OCI-LY7 (cell line): ENCODE results near the gene NLGN1. TPM values are rescaled to one million over a fixed set of nuclear protein-coding genes. Genes with fewer than 3 reads are reported as not detected.

Source experiments
- BruUV-seq: library from RNA; stranded (reverse); fragments of 400-500 nt; replicated peaks from 2 replicates; lab custom pipeline; 2021; lab: Mats Ljungman, UMichigan
- CTCF ChIA-PET: fragments of 300-600 bp; sonication (Branson Sonifier 250); formaldehyde crosslinking; loops from one replicate; lab custom pipeline; 2022; ENCODE audit warnings: antibody characterized with exemption; ENCODE audit not compliant: unreplicated experiment; lab: Charles Lee
- POLR2A ChIA-PET: fragments of 300-600 bp; sonication (Branson Sonifier 250); formaldehyde crosslinking; loops from one replicate; lab custom pipeline; 2022; ENCODE audit warnings: antibody characterized with exemption; lab: Charles Lee
- DNase-seq: peaks from one replicate; pipeline ENCODE4 v3.0.0-alpha.2; 2015; ENCODE audit warnings: low spot score
- H2AFZ ChIP-seq: fragments of 200-600 bp; sonication (generic), shearing (Covaris generic); 2 replicates; pipeline ENCODE4 v1.6.1; 2014; ENCODE audit warnings: mild to moderate bottlenecking, antibody characterized with exemption, low read length, moderate library complexity
- H3K27ac ChIP-seq: fragments of 200-600 bp; sonication (generic); 2 replicates; pipeline ENCODE4 v1.5.1; 2014; ENCODE audit warnings: mixed run types, low read depth, mild to moderate bottlenecking, moderate library complexity, low read length, inconsistent platforms; ENCODE audit not compliant: poor library complexity, severe bottlenecking
- H3K36me3 ChIP-seq: fragments of 200-600 bp; sonication (generic); 2 replicates; pipeline ENCODE4 v1.6.1; 2014; ENCODE audit warnings: mild to moderate bottlenecking, antibody characterized with exemption, low read length, moderate library complexity, mixed read lengths; ENCODE audit not compliant: insufficient read depth
- H3K4me1 ChIP-seq: fragments of 200-600 bp; sonication (generic); 2 replicates; pipeline ENCODE4 v1.5.1; 2014; ENCODE audit warnings: mild to moderate bottlenecking, low read length; ENCODE audit not compliant: insufficient read depth, poor library complexity, severe bottlenecking
- H3K4me2 ChIP-seq: fragments of 200-600 bp; sonication (generic); 2 replicates; pipeline ENCODE4 v1.6.1; 2014; ENCODE audit warnings: mild to moderate bottlenecking, low read length
- H3K4me3 ChIP-seq: fragments of 200-600 bp; sonication (generic); 2 replicates; pipeline ENCODE4 v1.5.1; 2014; ENCODE audit warnings: mild to moderate bottlenecking, low read depth, low read length; ENCODE audit not compliant: poor library complexity, severe bottlenecking
- H3K79me2 ChIP-seq: fragments of 200-600 bp; sonication (generic); 2 replicates; pipeline ENCODE4 v1.6.1; 2016; ENCODE audit warnings: low read depth, mild to moderate bottlenecking, low read length, moderate library complexity, mixed read lengths; ENCODE audit not compliant: insufficient read depth
- H3K9me2 ChIP-seq: fragments of 200-600 bp; sonication (generic); 2 replicates; pipeline ENCODE4 v1.6.1; 2016; ENCODE audit warnings: mild to moderate bottlenecking, low read length, mixed read lengths; ENCODE audit not compliant: insufficient read depth
- H3K9me3 ChIP-seq: fragments of 200-600 bp; sonication (generic); 2 replicates; pipeline ENCODE4 v1.6.1; 2014; ENCODE audit warnings: mild to moderate bottlenecking, mixed run types, low read length, mixed read lengths
- H4K20me1 ChIP-seq: fragments of 200-600 bp; sonication (generic); 2 replicates; pipeline ENCODE4 v1.6.1; 2014; ENCODE audit warnings: mild to moderate bottlenecking, antibody characterized with exemption, low read length, moderate library complexity, mixed read lengths; ENCODE audit not compliant: insufficient read depth
- CTCF ChIP-seq: fragments of 200-600 bp; sonication (generic); conservative IDR thresholded peaks from 2 replicates; pipeline ENCODE4 v1.5.1; 2014; ENCODE audit warnings: mild to moderate bottlenecking, antibody characterized with exemption, low read length, moderate library complexity, mixed read lengths
- EZH2phosphoT487 ChIP-seq: fragments of 200-600 bp; sonication (generic); IDR thresholded peaks from 2 replicates; pipeline ENCODE4 v1.6.1; 2018; ENCODE audit warnings: low read depth, borderline replicate concordance, mild to moderate bottlenecking, mixed run types, antibody characterized with exemption, low read length, moderate library complexity, mixed read lengths
- intact Hi-C: fragments of 100-400 bp; cut with micrococcal nuclease; formaldehyde crosslinking; loops from one replicate; pipeline ENCODE4 v1.10.0; 2022; ENCODE audit not compliant: unreplicated experiment
- total RNA-seq, 2 experiments: library from RNA; depleted of rRNA in 1 of 2; stranded (reverse); fragments of >200 nt in 1 of 2; shearing (Covaris generic) in 1 of 2; gene quantifications; 2 replicates each; pipeline ENCODE4 v1.2.3, GENCODE V29; 2014 to 2022

The NLGN1 gene
- total RNA-seq, 2 experiments from 2014 or later: not detected

- H2AFZ ChIP-seq: no peak overlapping the region
- no peak overlapping the region for H3K4me3 ChIP-seq
- CTCF ChIA-PET: no interaction called here
- no peaks in the 10 kb centered on the region for H3K4me1 ChIP-seq
- no peaks in the 10 kb centered on the region for H3K36me3 ChIP-seq
- BruUV-seq: no TSS peak
- no peak overlapping the region for H3K27ac ChIP-seq
- H3K79me2 ChIP-seq: no peaks in the 10 kb centered on the region
- no peaks in the 10 kb centered on the region for H3K9me3 ChIP-seq
- POLR2A ChIA-PET: no interaction called here
- TF ChIP-seq EZH2phosphoT487: no peak
- no peak for TF ChIP-seq CTCF
- no peak for DNase-seq
- H3K9me2 ChIP-seq: no peaks in the 10 kb centered on the region
- H3K4me2 ChIP-seq: no peak overlapping the region
- intact Hi-C loops: no loop called here
- H4K20me1 ChIP-seq: no peaks in the 10 kb centered on the region
These were observed 468.5 kb downstream of the NLGN1 start for GRCh38 chr3:173865900-173866498.

DNA sequence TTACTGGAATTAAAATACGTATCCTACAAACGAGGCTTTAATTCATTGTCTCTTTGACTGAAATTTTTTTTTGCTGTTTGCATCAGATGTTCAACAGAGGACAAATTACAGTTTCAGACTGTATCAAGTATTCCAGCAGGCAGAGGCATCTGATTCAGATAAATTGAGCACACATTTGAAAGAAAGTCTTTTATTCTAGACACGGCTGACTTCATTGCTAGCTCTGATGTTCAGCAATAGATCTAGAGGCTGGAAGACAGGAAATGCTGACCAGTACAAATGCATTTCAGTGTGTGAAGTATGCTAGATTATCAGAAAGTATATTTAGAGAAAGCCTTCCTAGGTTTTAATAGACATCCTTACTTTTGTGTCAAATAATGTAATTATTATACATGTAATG lies 472.2 kb downstream of the NLGN1 start:
- Histone ChIP-seq H4K20me1 (no peaks in the 10 kb centered on the region), H3K9me2 (no peaks in the 10 kb centered on the region), H3K9me3 (no peaks in the 10 kb centered on the region), H3K4me3 (no peak overlapping the region), H3K36me3 (no peaks in the 10 kb centered on the region), H2AFZ (no peak overlapping the region), H3K4me1 (no peaks in the 10 kb centered on the region), H3K27ac (no peak overlapping the region), H3K4me2 (no peak overlapping the region), H3K79me2 (no peaks in the 10 kb centered on the region)
- BruUV-seq: no TSS peak
- intact Hi-C loops: no loop called here
- TF ChIP-seq CTCF (no peak), EZH2phosphoT487 (no peak)
- DNase-seq: no peak
- CTCF ChIA-PET: no interaction called here
- POLR2A ChIA-PET: interaction anchor here (0.6 kb wide), 1 partner anchor 77 kb away, joined by 3 read pairs; no protein-coding TSS in a partner anchor

GRCh38 chr3:173870976-173871375 lies 473.4 kb downstream of the NLGN1 start:
- H4K20me1 ChIP-seq: no peaks in the 10 kb centered on the region
- CTCF ChIA-PET: no interaction called here
- no peaks in the 10 kb centered on the region for H3K36me3 ChIP-seq
- no peak overlapping the region for H3K27ac ChIP-seq
- H3K4me2 ChIP-seq: no peak overlapping the region
- no peak overlapping the region for H2AFZ ChIP-seq
- intact Hi-C loops: no loop called here
- no peaks in the 10 kb centered on the region for H3K9me2 ChIP-seq
- TF ChIP-seq CTCF: no peak
- no peak for TF ChIP-seq EZH2phosphoT487
- no peak for DNase-seq
- no peaks in the 10 kb centered on the region for H3K4me1 ChIP-seq
- BruUV-seq: no TSS peak
- H3K9me3 ChIP-seq: no peaks in the 10 kb centered on the region
- no peaks in the 10 kb centered on the region for H3K79me2 ChIP-seq
- H3K4me3 ChIP-seq: no peak overlapping the region
- POLR2A ChIA-PET: interaction anchor here (1.2 kb wide), 1 partner anchor 21 kb away, joined by 3 read pairs; no protein-coding TSS in a partner anchor
